ENCODE data around the gene TM2D3.

TM2D3 gene

GRCh38 chr15:101637919-101638318, 14.3 kb downstream of the TM2D3 start:
- TF ChIP-seq ZNF565 (CRISPR knock-in tag; conservative IDR thresholded peaks at IDR 0.05; ENCODE audit: low read depth) = no peak
- no peak for TF ChIP-seq ESRRG (CRISPR knock-in tag; IDR thresholded peaks at IDR 0.05)
- no peak for TF ChIP-seq ZC3H10 (CRISPR knock-in tag; IDR thresholded peaks at IDR 0.05)
- ATAC-seq = no peak

DNA sequence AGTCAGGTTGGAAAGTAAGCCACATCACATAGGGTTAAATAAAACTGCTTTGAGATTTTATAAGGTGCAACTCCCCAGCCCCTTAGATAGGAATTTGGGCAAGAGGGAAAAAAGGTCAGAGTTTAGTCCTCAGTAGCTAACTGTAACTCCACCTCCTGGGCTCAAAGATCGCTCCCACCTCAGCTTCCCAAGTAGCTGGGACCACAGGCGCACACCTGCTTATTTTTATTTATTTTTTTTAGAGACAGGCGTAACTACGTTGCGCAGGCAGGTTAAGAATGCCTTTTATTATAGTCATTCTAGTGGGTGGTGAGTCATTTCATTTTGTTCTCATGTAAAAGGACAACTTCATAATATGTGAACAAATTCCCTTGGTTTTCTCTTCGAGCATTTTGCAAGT, 14.7 kb downstream of the TM2D3 start:
- TF ChIP-seq SNAI2 (CRISPR knock-in tag; IDR thresholded peaks at IDR 0.05) (no peak), GLIS3 (CRISPR knock-in tag; IDR thresholded peaks at IDR 0.05) (no peak), CSDC2 (CRISPR knock-in tag; IDR thresholded peaks at IDR 0.05) (no peak), ARNTL (CRISPR knock-in tag; IDR thresholded peaks at IDR 0.05; ENCODE audit: borderline replicate concordance, low read depth) (no peak), TOX (CRISPR knock-in tag; IDR thresholded peaks at IDR 0.05; ENCODE audit: borderline replicate concordance) (no peak), ZFP30 (CRISPR knock-in tag; IDR thresholded peaks at IDR 0.05) (no peak), TCF4 (CRISPR knock-in tag; IDR thresholded peaks at IDR 0.05; ENCODE audit: borderline replicate concordance) (no peak), PATZ1 (CRISPR knock-in tag; IDR thresholded peaks at IDR 0.05; ENCODE audit: borderline replicate concordance) (no peak), RARB (CRISPR knock-in tag; IDR thresholded peaks at IDR 0.05) (no peak), PPARA (CRISPR knock-in tag; IDR thresholded peaks at IDR 0.05; ENCODE audit: borderline replicate concordance) (no peak), ZFP3 (CRISPR knock-in tag; IDR thresholded peaks at IDR 0.05) (no peak), CSRNP3 (CRISPR knock-in tag; IDR thresholded peaks at IDR 0.05) (no peak), BACH2 (CRISPR knock-in tag; IDR thresholded peaks at IDR 0.05; ENCODE audit: borderline replicate concordance) (no peak), ZNF565 (CRISPR knock-in tag; conservative IDR thresholded peaks at IDR 0.05; ENCODE audit: low read depth) (no peak), ZC3H10 (CRISPR knock-in tag; IDR thresholded peaks at IDR 0.05) (no peak), OSR1 (CRISPR knock-in tag; IDR thresholded peaks at IDR 0.05) (no peak)
- TF ChIP-seq, protein P1, sequence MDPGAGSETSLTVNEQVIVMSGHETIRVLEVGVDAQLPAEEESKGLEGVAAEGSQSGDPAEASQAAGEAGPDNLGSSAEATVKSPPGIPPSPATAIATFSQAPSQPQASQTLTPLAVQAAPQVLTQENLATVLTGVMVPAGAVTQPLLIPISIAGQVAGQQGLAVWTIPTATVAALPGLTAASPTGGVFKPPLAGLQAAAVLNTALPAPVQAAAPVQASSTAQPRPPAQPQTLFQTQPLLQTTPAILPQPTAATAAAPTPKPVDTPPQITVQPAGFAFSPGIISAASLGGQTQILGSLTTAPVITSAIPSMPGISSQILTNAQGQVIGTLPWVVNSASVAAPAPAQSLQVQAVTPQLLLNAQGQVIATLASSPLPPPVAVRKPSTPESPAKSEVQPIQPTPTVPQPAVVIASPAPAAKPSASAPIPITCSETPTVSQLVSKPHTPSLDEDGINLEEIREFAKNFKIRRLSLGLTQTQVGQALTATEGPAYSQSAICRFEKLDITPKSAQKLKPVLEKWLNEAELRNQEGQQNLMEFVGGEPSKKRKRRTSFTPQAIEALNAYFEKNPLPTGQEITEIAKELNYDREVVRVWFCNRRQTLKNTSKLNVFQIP (CRISPR knock-in tag; IDR thresholded peaks at IDR 0.05; ENCODE audit: borderline replicate concordance, low read depth) = no peak
- ATAC-seq = no peak

- ATAC-seq = no peak
- TF ChIP-seq, protein P2, sequence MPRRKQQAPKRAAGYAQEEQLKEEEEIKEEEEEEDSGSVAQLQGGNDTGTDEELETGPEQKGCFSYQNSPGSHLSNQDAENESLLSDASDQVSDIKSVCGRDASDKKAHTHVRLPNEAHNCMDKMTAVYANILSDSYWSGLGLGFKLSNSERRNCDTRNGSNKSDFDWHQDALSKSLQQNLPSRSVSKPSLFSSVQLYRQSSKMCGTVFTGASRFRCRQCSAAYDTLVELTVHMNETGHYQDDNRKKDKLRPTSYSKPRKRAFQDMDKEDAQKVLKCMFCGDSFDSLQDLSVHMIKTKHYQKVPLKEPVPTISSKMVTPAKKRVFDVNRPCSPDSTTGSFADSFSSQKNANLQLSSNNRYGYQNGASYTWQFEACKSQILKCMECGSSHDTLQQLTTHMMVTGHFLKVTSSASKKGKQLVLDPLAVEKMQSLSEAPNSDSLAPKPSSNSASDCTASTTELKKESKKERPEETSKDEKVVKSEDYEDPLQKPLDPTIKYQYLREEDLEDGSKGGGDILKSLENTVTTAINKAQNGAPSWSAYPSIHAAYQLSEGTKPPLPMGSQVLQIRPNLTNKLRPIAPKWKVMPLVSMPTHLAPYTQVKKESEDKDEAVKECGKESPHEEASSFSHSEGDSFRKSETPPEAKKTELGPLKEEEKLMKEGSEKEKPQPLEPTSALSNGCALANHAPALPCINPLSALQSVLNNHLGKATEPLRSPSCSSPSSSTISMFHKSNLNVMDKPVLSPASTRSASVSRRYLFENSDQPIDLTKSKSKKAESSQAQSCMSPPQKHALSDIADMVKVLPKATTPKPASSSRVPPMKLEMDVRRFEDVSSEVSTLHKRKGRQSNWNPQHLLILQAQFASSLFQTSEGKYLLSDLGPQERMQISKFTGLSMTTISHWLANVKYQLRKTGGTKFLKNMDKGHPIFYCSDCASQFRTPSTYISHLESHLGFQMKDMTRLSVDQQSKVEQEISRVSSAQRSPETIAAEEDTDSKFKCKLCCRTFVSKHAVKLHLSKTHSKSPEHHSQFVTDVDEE (CRISPR knock-in tag; IDR thresholded peaks at IDR 0.05) = no peak
- TF ChIP-seq ESRRG (CRISPR knock-in tag; IDR thresholded peaks at IDR 0.05) = no peak
- TF ChIP-seq ARNTL (CRISPR knock-in tag; IDR thresholded peaks at IDR 0.05; ENCODE audit: borderline replicate concordance, low read depth) = no peak
- TF ChIP-seq TOX (CRISPR knock-in tag; IDR thresholded peaks at IDR 0.05; ENCODE audit: borderline replicate concordance) = no peak
- TF ChIP-seq RARB (CRISPR knock-in tag; IDR thresholded peaks at IDR 0.05) = no peak
- no peak for TF ChIP-seq ZFP3 (CRISPR knock-in tag; IDR thresholded peaks at IDR 0.05)
- TF ChIP-seq ZNF8 (CRISPR knock-in tag; IDR thresholded peaks at IDR 0.05) = no peak
- no peak for TF ChIP-seq OSR1 (CRISPR knock-in tag; IDR thresholded peaks at IDR 0.05)
- TF ChIP-seq PPARA (CRISPR knock-in tag; IDR thresholded peaks at IDR 0.05; ENCODE audit: borderline replicate concordance) = no peak
- no peak for TF ChIP-seq GLIS3 (CRISPR knock-in tag; IDR thresholded peaks at IDR 0.05)
- TF ChIP-seq ZC3H10 (CRISPR knock-in tag; IDR thresholded peaks at IDR 0.05) = no peak
- no peak for TF ChIP-seq SNAI2 (CRISPR knock-in tag; IDR thresholded peaks at IDR 0.05)
- TF ChIP-seq PATZ1 (CRISPR knock-in tag; IDR thresholded peaks at IDR 0.05; ENCODE audit: borderline replicate concordance) = no peak
- TF ChIP-seq ISL1 (CRISPR knock-in tag; IDR thresholded peaks at IDR 0.05) = no peak
- TF ChIP-seq TCF4 (CRISPR knock-in tag; IDR thresholded peaks at IDR 0.05; ENCODE audit: borderline replicate concordance) = no peak
Measured at GRCh38 chr15:101637038-101637437, 15.1 kb downstream of the TM2D3 start.
